Epithelial cell of esophagus (primary cell): Measurements from ENCODE around the gene RAB8A.

Source experiments
- DNase-seq: peaks from one replicate; pipeline ENCODE4 v3.0.0; 2010; ENCODE audit warnings: low read depth
- H3K4me3 ChIP-seq: 2 replicates; pipeline ENCODE4 v1.5.1; 2011; ENCODE audit warnings: mild to moderate bottlenecking, low read length, control low read depth
- TF ChIP-seq, protein P1 (sequence below): IDR thresholded peaks from 2 replicates; pipeline ENCODE4 v1.5.1; 2011; ENCODE audit warnings: low read depth, mild to moderate bottlenecking, low read length, control low read depth, inconsistent platforms; ENCODE audit not compliant: insufficient read depth; ENCODE audit errors: missing control alignments

RAB8A gene

GRCh38 chr19:16121967-16122366, 10.3 kb downstream of the RAB8A start:
- DNase-seq: peak; percentile 69
- TF ChIP-seq, protein P1, sequence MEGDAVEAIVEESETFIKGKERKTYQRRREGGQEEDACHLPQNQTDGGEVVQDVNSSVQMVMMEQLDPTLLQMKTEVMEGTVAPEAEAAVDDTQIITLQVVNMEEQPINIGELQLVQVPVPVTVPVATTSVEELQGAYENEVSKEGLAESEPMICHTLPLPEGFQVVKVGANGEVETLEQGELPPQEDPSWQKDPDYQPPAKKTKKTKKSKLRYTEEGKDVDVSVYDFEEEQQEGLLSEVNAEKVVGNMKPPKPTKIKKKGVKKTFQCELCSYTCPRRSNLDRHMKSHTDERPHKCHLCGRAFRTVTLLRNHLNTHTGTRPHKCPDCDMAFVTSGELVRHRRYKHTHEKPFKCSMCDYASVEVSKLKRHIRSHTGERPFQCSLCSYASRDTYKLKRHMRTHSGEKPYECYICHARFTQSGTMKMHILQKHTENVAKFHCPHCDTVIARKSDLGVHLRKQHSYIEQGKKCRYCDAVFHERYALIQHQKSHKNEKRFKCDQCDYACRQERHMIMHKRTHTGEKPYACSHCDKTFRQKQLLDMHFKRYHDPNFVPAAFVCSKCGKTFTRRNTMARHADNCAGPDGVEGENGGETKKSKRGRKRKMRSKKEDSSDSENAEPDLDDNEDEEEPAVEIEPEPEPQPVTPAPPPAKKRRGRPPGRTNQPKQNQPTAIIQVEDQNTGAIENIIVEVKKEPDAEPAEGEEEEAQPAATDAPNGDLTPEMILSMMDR: no peak
- H3K4me3 ChIP-seq: no peak overlapping the region

- no peak for DNase-seq
- TF ChIP-seq, protein P1: no peak
- H3K4me3 ChIP-seq: no peak overlapping the region
Measured at GRCh38 chr19:16124953-16125352, 13.3 kb downstream of the RAB8A start.

GRCh38 chr19:16125737-16126495, 14.2 kb downstream of the RAB8A start:
- no peak for DNase-seq
- H3K4me3 ChIP-seq: no peak overlapping the region
- TF ChIP-seq, protein P1: no peak

- no peak overlapping the region for H3K4me3 ChIP-seq
- TF ChIP-seq, protein P1: no peak
- DNase-seq: no peak
Measured at GRCh38 chr19:16127080-16127479, 15.4 kb downstream of the RAB8A start.

GRCh38 chr19:16127776-16128371, 16.2 kb downstream of the RAB8A start:
- TF ChIP-seq, protein P1: no peak
- H3K4me3 ChIP-seq: no peak overlapping the region
- no peak for DNase-seq

GRCh38 chr19:16131648-16132047, 20.0 kb downstream of the RAB8A start:
- TF ChIP-seq, protein P1: no peak
- no peak for DNase-seq
- H3K4me3 ChIP-seq: no peak overlapping the region
